ENCODE data around the gene CCL4.
"Not testable (repeated sequence)": the region's sequence is repeated elsewhere in the genome, so short reads cannot be mapped to it uniquely, and the experiment has no call there.

The CCL4 gene

GRCh38 chr17:36094746-36095145 lies 8.9 kb upstream of the CCL4 start:
- no peak overlapping the region for H3K4me2 ChIP-seq (ENCODE audit: insufficient read depth, low read length, poor library complexity, severe bottlenecking)
- H3K4me1 ChIP-seq (ENCODE audit: control insufficient read depth in 2 of 2, insufficient read depth in 1 of 2, low read depth in 1 of 2, low read length in 2 of 2): no peaks in the 10 kb centered on the region
- H3K27ac ChIP-seq (replicated peaks; ENCODE audit: low read length): no peak overlapping the region
- H3K9ac ChIP-seq (ENCODE audit: low read depth, low read length, poor library complexity): no peak overlapping the region
- no peaks in the 10 kb centered on the region for H3K27me3 ChIP-seq (ENCODE audit: control insufficient read depth in 3 of 3, insufficient read depth in 3 of 3, low read depth in 1 of 3, low read length in 3 of 3)
- no peaks in the 10 kb centered on the region for H3K36me3 ChIP-seq (replicated peaks in 1 of 2; ENCODE audit: control insufficient read depth in 2 of 2, insufficient read depth in 2 of 2, low read length in 2 of 2)
- H2BK15ac ChIP-seq (ENCODE audit: low read length): no peak overlapping the region
- H2BK12ac ChIP-seq (ENCODE audit: low read length): no peak overlapping the region
- no peak overlapping the region for H3K14ac ChIP-seq (ENCODE audit: low read length)
- H2BK5ac ChIP-seq (ENCODE audit: low read length): no peak overlapping the region
- H4K8ac ChIP-seq (ENCODE audit: low read depth, low read length): no peak overlapping the region
- H3K9me3 ChIP-seq (replicated peaks in 1 of 2; ENCODE audit: control insufficient read depth in 2 of 2, insufficient read depth in 1 of 2, low read depth in 1 of 2, low read length in 2 of 2): no peaks in the 10 kb centered on the region
- H2AK5ac ChIP-seq (ENCODE audit: low read depth, low read length): no peak overlapping the region
- H4K91ac ChIP-seq (ENCODE audit: low read depth, low read length, poor library complexity): no peak overlapping the region
- no peaks in the 10 kb centered on the region for H3K79me1 ChIP-seq (ENCODE audit: low read depth, low read length)
- no peak overlapping the region for H3K4me3 ChIP-seq (ENCODE audit: low read length in 2 of 2)
- H2AFZ ChIP-seq (ENCODE audit: low read length): no peak overlapping the region
- no CpG with 5 or more reads among the region's 7 CpGs for WGBS, 2 donors (ENCODE audit: extremely low coverage in 2 of 2, insufficient read length in 2 of 2, insufficient replicate concordance in 1 of 2)
- H3K4ac ChIP-seq (ENCODE audit: low read length): no peak overlapping the region
- H3K18ac ChIP-seq (ENCODE audit: low read length): peak overlapping the region; percentile 11
- no peak overlapping the region for H2BK120ac ChIP-seq (ENCODE audit: low read depth, low read length)
- DNase-seq (ENCODE audit: low spot score): no peak
- H3K23ac ChIP-seq (ENCODE audit: low read depth, low read length, poor library complexity): no peak overlapping the region

- no peak overlapping the region for H4K8ac ChIP-seq (ENCODE audit: low read depth, low read length)
- DNase-seq (ENCODE audit: low spot score): no peak
- WGBS, 2 donors (ENCODE audit: extremely low coverage in 2 of 2, insufficient read length in 2 of 2, insufficient replicate concordance in 1 of 2): no CpG with 5 or more reads among the region's 1 CpG
Measured at GRCh38 chr17:36095992-36096391, 7.6 kb upstream of the CCL4 start.

GRCh38 chr17:36099004-36099403 lies 4.6 kb upstream of the CCL4 start:
- WGBS, 2 donors (ENCODE audit: extremely low coverage in 2 of 2, insufficient read length in 2 of 2, insufficient replicate concordance in 1 of 2): no CpG with 5 or more reads among the region's 1 CpG
- not testable (repeated sequence) for H3K14ac ChIP-seq (ENCODE audit: low read length)

More at GRCh38 chr17:36095992-36096391, 7.6 kb upstream of the CCL4 start:
- Histone ChIP-seq H3K23ac (ENCODE audit: low read depth, low read length, poor library complexity) (no peak overlapping the region), H3K36me3 (replicated peaks in 1 of 2; ENCODE audit: control insufficient read depth in 2 of 2, insufficient read depth in 2 of 2, low read length in 2 of 2) (no peaks in the 10 kb centered on the region), H3K14ac (ENCODE audit: low read length) (no peak overlapping the region), H2BK5ac (ENCODE audit: low read length) (no peak overlapping the region), H3K9me3 (replicated peaks in 1 of 2; ENCODE audit: control insufficient read depth in 2 of 2, insufficient read depth in 1 of 2, low read depth in 1 of 2, low read length in 2 of 2) (no peaks in the 10 kb centered on the region), H2BK15ac (ENCODE audit: low read length) (no peak overlapping the region), H3K79me1 (ENCODE audit: low read depth, low read length) (no peaks in the 10 kb centered on the region), H2AK5ac (ENCODE audit: low read depth, low read length) (no peak overlapping the region), H3K27ac (replicated peaks; ENCODE audit: low read length) (no peak overlapping the region), H3K27me3 (ENCODE audit: control insufficient read depth in 3 of 3, insufficient read depth in 3 of 3, low read depth in 1 of 3, low read length in 3 of 3) (no peaks in the 10 kb centered on the region), H3K4me2 (ENCODE audit: insufficient read depth, low read length, poor library complexity, severe bottlenecking) (no peak overlapping the region), H3K4me3 (ENCODE audit: low read length in 2 of 2) (no peak overlapping the region), H3K4me1 (ENCODE audit: control insufficient read depth in 2 of 2, insufficient read depth in 1 of 2, low read depth in 1 of 2, low read length in 2 of 2) (no peaks in the 10 kb centered on the region), H2AFZ (ENCODE audit: low read length) (no peak overlapping the region), H3K18ac (ENCODE audit: low read length) (no peak overlapping the region), H2BK12ac (ENCODE audit: low read length) (no peak overlapping the region), H3K9ac (ENCODE audit: low read depth, low read length, poor library complexity) (no peak overlapping the region), H3K4ac (ENCODE audit: low read length) (no peak overlapping the region), H2BK120ac (ENCODE audit: low read depth, low read length) (no peak overlapping the region), H4K91ac (ENCODE audit: low read depth, low read length, poor library complexity) (no peak overlapping the region)

DNA sequence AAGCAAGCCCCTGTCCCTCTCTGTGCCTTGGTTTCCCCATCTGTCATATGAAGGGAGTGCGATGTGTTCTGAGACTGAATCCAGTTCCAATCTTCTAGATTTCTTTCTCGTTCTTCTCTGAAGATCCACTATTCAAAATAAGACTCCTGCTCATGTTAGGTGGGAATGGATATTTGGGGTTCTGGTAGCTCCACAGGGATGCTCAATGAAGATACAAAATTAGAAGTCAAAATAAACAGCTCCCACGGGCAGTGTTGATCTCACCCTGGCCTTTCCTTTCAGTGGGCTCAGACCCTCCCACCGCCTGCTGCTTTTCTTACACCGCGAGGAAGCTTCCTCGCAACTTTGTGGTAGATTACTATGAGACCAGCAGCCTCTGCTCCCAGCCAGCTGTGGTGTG lies 619 bp downstream of the CCL4 start:
- not testable (repeated sequence) for H2BK12ac ChIP-seq (ENCODE audit: low read length); H2BK120ac ChIP-seq (ENCODE audit: low read depth, low read length); H3K79me1 ChIP-seq (ENCODE audit: low read depth, low read length); H2AFZ ChIP-seq (ENCODE audit: low read length); H3K9ac ChIP-seq (ENCODE audit: low read depth, low read length, poor library complexity); H3K27ac ChIP-seq (replicated peaks; ENCODE audit: low read length); H3K9me3 ChIP-seq (replicated peaks in 1 of 2; ENCODE audit: control insufficient read depth in 2 of 2, insufficient read depth in 1 of 2, low read depth in 1 of 2, low read length in 2 of 2); H3K18ac ChIP-seq (ENCODE audit: low read length); H2AK5ac ChIP-seq (ENCODE audit: low read depth, low read length); H3K4ac ChIP-seq (ENCODE audit: low read length); H2BK5ac ChIP-seq (ENCODE audit: low read length); H4K91ac ChIP-seq (ENCODE audit: low read depth, low read length, poor library complexity); DNase-seq (ENCODE audit: low spot score); H3K4me1 ChIP-seq (ENCODE audit: control insufficient read depth in 2 of 2, insufficient read depth in 1 of 2, low read depth in 1 of 2, low read length in 2 of 2); H3K4me2 ChIP-seq (ENCODE audit: insufficient read depth, low read length, poor library complexity, severe bottlenecking); H2BK15ac ChIP-seq (ENCODE audit: low read length); H4K8ac ChIP-seq (ENCODE audit: low read depth, low read length); H3K14ac ChIP-seq (ENCODE audit: low read length); H3K4me3 ChIP-seq (ENCODE audit: low read length in 2 of 2); H3K27me3 ChIP-seq (ENCODE audit: control insufficient read depth in 3 of 3, insufficient read depth in 3 of 3, low read depth in 1 of 3, low read length in 3 of 3); H3K23ac ChIP-seq (ENCODE audit: low read depth, low read length, poor library complexity); H3K36me3 ChIP-seq (replicated peaks in 1 of 2; ENCODE audit: control insufficient read depth in 2 of 2, insufficient read depth in 2 of 2, low read length in 2 of 2)
- WGBS, 2 donors (ENCODE audit: extremely low coverage in 2 of 2, insufficient read length in 2 of 2, insufficient replicate concordance in 1 of 2): no CpG with 5 or more reads among the region's 7 CpGs

More at GRCh38 chr17:36099004-36099403, 4.6 kb upstream of the CCL4 start:
- H3K4me3 ChIP-seq (ENCODE audit: low read length in 2 of 2); H2BK120ac ChIP-seq (ENCODE audit: low read depth, low read length); H3K4ac ChIP-seq (ENCODE audit: low read length); H3K18ac ChIP-seq (ENCODE audit: low read length); H4K8ac ChIP-seq (ENCODE audit: low read depth, low read length); H3K9ac ChIP-seq (ENCODE audit: low read depth, low read length, poor library complexity); H3K27me3 ChIP-seq (ENCODE audit: control insufficient read depth in 3 of 3, insufficient read depth in 3 of 3, low read depth in 1 of 3, low read length in 3 of 3); H2AK5ac ChIP-seq (ENCODE audit: low read depth, low read length); H3K4me2 ChIP-seq (ENCODE audit: insufficient read depth, low read length, poor library complexity, severe bottlenecking); H3K23ac ChIP-seq (ENCODE audit: low read depth, low read length, poor library complexity); H3K79me1 ChIP-seq (ENCODE audit: low read depth, low read length); H3K27ac ChIP-seq (replicated peaks; ENCODE audit: low read length); DNase-seq (ENCODE audit: low spot score); H2BK12ac ChIP-seq (ENCODE audit: low read length); H2AFZ ChIP-seq (ENCODE audit: low read length); H2BK5ac ChIP-seq (ENCODE audit: low read length); H3K36me3 ChIP-seq (replicated peaks in 1 of 2; ENCODE audit: control insufficient read depth in 2 of 2, insufficient read depth in 2 of 2, low read length in 2 of 2); H2BK15ac ChIP-seq (ENCODE audit: low read length); H3K9me3 ChIP-seq (replicated peaks in 1 of 2; ENCODE audit: control insufficient read depth in 2 of 2, insufficient read depth in 1 of 2, low read depth in 1 of 2, low read length in 2 of 2); H3K4me1 ChIP-seq (ENCODE audit: control insufficient read depth in 2 of 2, insufficient read depth in 1 of 2, low read depth in 1 of 2, low read length in 2 of 2); H4K91ac ChIP-seq (ENCODE audit: low read depth, low read length, poor library complexity): not testable (repeated sequence)

Data from neuronal stem cell (in vitro differentiated cells).